D341Med (cell line): ENCODE data around the gene SKIDA1.

ENCODE experiments used
- DNase-seq: peaks from one replicate; pipeline ENCODE4 v3.0.0; 2012; ENCODE audit warnings: low spot score

The SKIDA1 gene

DNA sequence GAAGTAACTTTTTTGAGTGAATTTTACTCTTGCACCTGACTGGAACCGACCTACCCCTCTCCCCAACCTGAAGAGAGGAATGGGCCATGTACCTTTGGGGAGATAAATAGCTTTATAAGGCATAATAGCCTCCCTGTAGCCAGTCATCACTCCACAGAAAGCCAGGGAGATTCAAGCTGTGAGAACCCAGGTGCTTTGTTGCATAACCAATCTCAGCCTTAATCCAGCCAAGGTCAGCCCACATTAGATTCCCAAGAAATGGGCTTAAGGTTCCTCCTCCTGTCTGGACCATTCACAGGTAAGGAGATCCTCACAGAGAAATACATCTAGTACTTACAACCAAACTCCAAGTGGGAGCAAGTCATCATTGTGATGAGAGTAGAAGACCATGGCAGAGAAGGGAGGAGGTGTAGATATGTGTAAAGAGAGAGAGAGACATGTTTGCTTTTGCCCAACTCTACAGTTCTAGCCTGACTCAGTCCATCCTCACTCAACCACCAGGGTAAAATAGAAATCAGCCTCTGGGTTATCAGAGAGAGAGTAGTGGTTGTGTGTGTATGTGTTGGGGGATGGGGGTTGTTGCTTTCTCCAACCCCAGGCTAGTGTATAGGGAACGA, 23.6 kb downstream of the SKIDA1 start:
- DNase-seq: no peak

DNA sequence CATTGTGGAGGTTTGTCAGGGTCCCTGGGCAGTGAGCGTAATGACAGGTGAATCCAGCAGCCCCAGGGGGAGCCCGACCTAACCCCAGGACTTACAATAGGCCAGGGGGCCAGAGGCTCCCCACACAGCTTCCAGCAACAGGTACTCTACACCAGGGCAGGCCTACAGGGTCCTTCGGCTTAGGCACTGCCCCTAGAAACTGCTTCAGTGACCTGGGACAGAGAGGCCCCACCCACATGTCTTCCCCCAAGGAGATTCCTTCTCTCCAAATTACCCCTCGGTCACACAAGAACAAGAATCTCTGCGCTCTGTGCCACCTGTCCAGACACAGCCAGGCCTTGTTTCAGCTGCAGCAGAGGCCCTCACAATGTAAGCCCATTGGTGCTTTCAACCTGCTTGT, 24.4 kb downstream of the SKIDA1 start:
- DNase-seq: no peak

DNA sequence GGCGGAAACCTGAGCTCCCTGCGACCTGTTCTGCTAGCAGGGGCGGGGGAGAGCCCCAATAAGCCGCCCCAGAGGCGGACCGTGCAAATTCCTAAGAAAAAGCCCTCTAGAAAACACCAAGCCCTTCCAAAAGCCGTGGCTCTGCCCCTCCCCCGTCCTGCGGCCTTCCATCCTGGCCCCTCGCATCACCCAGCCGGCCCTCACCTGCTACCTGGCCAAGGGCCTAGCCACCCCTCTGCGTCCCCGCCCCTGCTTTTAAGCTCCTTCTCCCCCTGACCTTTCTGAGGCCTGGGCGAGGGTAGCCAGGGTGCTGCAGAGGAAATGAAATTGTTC, 24.9 kb downstream of the SKIDA1 start:
- no peak for DNase-seq

DNA sequence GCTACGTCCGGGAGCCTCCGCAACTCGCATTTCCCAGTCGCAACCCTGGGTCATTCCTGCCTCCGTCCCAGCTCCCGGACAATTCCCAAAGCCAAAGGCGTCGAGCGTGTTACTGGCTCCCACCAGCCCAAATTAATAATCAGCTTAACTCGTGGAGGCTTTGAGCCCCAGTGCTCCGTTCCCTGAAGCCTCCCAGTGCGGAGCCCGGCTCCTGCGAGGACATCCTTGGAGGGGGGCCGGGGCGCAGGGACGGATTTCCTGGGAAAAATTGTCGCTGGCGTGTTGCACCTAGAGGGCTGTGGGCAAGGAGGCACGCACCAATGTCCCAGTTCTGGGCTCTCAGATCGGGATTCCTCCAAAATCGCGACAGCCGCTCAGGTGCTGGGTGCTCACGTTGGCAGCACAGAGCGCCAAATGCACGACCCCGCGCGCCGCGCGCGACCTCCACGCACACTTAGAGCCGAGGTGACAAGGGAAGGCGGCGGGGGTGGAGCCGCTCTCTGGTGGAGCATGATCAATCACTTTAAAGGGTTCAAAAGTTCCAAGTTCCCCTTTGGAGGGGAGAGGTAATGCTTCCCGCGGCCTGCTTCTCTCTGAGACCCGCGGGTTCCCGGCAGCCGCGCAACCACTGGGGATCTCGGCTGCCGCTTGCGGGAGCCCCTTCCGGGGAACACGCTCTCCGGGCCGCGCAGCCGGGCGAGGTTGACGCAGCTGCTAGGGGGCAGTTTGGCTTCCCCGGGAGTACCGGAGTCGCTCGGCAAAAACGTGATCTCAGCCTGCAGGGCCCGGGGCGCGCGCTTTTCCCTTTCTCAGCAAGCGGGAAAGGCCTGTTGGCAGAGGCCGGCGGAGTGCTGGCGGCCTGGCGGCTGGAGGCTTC, 25.5 kb downstream of the SKIDA1 start:
- DNase-seq: no peak

DNA sequence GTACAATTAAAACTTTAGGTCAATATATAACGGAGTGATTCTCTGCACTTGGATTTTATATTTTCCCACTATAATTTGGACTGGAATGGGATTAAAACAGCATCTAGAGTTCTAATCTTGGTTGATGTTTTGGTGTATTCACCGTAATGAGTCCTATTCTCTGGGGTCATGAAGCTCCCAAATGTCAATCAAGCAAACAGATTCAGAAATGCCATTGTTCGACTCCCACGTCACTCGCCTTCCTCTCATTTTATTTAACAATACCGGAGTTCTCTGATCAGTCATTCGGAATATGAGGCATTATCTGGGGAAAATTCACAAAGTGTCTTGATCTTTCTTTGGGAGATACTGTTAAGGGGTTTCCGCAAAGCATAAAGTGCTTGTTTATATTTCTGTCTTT, 26.5 kb downstream of the SKIDA1 start:
- no peak for DNase-seq

DNA sequence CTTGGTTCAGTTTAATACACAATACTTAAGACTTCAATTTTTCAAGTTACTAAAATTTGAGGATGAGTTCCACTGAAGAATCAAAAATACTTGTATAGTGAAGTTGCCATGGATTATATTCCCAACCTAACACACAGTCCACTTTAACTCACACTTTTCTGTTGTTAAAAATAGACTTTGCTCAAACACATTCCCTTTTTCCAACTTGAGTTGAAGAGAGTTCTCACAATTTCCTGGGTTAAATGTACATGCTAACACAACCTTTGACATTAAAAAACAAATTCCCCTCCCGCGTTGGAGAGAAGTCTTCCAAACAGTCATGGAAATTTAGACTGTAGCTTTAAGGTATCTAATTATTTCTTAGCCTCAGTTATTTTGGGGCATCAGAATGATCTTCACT, 27.1 kb downstream of the SKIDA1 start:
- DNase-seq: no peak

DNA sequence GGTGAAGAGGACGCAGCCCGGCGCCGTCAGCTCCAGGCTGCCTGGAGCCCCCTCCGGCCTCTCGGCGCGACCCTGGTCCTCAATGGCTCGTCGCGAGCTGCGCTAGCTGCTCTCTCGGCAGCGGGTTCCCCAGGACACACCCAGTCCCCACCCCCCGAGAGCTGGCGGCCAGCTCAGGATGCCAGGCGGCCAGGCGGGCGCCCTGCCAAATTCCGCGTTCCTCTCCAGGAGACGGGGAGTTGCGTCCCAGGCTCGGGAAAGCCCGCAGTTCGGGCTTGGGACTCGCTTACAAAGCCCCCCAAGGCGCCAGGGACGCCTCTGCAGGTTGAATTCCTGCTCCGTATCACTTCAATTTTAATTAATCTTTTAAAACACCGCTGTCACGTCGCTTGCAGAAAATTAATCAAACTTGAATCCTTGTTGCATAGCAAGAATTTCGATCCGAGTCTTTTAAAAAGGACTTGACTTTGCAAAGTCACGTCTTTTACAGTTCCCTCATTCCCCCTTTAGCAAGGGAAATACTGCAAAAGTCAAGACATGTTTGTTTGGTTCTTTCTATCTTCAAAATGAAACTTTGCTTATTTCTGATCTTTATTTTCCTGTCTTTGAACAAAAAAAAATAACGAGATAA, 28.2 kb downstream of the SKIDA1 start:
- DNase-seq: peak; percentile 95

DNA sequence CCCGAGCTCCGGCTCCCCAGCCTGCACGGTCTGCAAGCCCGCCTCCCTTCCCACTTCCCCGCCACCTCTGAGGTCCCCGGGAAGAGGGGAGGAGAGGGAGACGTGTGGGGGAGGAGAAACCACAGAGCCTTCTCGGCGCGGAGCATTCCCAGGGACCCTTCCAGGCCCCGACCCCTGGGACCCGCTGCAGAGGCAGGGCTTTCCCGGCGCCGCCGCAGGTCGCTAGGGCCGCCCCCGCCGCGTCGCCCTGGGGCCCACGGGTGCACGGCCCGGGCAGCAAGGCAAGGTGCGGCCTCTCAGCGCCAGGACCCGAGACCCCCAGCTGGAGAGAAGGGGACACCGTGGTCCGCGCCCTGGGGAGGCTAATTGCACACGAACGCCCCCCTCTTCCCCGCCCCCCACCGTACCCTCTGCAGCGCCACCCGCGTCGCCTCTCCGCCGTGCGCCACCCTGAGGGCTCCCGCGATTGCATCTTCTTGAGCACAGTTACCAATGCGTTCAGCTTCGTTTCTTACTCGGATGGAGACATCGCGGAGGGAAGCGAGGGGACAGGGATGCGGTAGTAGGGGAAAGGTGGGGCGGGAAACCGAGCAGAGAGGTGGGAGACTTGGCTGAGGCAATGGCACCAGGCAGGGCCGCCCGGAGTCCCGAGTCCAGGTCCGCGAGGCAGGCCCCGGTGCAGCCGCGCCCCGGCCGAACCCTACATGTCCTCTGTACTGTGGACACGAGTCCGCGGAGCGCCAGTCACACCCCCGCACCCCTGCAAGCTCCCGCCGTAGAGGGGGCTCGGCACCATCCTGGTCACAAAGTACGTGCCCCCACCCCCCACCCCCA, 28.9 kb downstream of the SKIDA1 start:
- peak; percentile 81 for DNase-seq

DNA sequence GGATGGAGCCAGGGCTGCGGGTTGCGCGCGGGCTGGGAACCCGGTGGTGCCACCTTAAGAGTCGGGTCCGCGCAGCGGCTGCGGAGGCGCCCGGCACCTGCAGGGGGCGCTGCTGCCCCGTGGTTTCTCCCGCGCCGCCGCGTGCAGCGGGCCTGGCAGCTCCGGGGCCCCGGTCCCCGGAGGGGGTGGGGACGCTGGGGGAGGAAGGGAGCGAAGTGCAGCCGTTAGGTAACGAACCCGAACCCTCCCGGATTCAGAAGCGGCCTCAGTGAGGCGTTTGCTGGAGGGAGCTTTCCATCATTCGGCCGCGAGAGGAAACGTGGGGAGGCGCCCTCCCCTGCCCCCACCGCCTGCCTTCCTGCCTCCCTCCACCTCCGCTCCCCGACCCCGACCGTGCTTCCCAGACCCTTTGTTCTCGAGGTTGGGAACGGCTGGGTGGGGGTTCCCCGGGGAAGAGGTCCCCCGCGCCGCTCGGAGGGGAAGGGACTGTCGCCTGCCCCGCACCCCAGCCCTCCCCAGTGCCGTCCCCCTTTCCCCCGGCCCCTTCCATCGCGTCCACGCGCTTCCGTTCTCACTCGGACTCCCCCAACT, 29.6 kb downstream of the SKIDA1 start:
- peak; percentile 98 for DNase-seq

DNA sequence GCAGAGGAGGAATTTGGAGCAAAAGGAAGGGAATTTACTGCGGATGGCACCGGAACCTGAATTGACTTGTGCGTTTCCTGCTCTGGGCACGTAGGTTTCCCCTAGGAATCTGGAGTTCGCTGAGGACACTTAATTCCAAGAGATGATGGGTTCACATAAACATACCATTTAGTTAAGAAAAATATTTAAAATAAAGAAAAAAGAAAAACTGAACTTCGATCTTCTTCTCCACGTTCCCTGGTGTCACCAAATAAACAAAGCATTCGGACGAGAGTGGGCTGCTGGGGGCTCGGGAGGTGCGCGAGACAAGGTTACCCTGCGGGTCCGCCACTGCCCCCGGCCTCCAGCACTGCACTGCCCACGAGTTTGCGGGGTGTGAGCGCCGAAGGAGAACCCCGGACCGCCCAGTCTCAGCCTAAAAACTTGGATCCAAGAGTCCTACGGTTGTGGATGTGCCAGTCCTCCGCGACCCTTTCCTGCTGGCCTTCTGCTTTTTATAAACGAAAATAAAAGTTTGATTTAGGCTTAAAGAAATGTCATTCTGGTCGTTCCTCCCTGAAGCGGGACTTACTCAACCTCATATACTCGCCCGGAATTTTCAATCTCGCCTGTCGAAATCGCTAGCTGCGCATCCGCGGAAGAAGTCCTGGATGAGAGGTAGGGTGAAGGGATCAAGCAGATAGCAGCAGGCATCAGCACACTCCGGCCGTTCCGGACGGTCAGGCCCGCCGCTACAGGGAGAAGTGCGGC, 30.3 kb downstream of the SKIDA1 start:
- DNase-seq: peak; percentile 44

DNA sequence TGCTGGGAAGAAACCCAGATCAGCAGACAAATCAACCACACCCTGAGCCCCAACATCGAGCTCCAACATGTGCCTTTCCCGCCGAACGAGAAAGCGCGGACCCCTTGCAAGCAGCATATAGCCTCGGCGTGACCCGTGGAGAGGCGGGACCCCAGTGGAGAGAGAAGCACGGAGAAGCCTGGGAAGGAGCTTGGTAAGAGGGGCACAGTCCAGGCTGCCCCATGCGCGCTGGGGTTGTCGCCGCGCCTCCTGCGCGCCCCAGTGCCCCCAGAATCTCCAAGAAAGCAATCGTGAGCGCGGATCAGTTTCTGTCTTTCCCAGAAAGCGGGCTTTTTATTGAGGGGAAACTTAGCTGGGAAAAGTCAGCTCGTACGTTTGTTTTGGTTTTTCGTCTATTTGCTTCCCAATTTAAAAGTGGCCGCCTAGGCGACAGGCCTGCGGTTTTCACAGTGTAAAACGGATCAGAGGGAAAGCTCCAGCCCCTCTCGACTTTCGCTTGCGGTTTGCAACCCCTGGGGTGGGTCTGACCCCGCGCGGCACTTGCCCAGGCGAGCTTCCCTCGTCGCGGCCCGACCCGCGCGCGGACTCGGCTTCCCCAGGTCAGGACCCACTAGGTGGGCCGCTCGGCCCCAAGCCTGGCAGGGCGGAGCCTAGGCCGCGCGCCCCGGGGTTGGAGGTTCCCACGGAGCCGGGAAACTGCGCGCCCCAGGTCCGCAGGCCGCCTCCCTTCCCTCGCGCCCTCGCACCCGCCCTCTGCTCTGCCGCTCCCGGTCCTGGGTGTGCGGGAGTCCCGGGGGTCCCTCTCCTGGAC, 31.1 kb downstream of the SKIDA1 start:
- DNase-seq: no peak

DNA sequence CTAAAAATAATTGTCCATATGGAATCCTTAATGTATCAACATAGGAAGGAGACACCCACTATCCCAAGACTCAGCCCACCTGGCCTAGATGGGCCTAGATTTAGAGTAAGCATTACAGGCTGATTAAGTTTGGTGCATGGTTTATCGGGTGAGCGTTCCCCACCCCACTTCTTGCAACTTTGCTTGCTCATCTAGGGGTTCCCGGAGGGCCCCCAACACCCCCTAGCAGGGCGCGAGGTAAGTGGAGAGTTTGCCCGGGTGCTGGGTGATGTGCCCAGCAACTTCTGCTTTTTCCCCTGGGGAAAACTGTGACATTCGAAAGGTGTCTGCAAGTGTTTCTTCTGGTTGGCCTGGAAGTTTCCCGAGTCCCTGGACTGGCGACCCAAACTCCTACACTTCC, 31.7 kb downstream of the SKIDA1 start:
- DNase-seq: no peak

DNA sequence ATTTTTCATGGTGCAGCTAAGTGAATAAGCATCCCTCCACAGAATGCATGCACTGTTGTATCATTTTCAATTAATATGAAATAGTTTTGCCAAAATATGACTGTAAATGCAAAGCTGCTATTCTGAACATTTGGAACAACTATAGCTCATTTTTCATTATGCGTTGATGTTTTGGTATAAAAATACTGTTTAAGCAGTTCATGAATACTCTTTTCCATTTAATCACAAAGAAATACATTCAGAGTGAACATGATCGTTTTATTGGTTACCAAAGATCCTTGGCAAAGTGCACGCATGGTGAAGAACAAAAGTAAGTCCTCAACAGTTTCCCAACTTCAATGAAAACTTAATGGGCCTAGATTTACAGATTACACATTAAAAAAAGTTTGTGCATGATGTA, 33.1 kb downstream of the SKIDA1 start:
- no peak for DNase-seq

DNA sequence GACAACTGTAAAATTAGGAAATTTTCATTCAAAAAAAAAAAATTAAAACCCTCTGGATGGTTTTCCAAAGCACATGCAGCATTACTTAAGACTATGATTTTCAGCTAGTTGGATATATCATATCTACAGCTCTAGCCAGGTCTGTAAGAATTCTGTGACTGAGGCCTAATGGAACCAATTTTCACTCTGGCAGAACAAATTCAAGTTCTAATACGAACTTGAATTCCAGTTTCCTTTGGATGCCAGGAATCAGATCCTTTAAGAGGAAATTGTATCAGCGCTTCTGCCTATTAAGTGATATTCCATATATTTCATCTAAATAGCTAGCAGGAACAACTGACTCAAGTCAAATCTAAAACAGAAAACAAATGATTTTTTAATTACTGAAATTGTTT, 34.8 kb downstream of the SKIDA1 start:
- DNase-seq: no peak

DNA sequence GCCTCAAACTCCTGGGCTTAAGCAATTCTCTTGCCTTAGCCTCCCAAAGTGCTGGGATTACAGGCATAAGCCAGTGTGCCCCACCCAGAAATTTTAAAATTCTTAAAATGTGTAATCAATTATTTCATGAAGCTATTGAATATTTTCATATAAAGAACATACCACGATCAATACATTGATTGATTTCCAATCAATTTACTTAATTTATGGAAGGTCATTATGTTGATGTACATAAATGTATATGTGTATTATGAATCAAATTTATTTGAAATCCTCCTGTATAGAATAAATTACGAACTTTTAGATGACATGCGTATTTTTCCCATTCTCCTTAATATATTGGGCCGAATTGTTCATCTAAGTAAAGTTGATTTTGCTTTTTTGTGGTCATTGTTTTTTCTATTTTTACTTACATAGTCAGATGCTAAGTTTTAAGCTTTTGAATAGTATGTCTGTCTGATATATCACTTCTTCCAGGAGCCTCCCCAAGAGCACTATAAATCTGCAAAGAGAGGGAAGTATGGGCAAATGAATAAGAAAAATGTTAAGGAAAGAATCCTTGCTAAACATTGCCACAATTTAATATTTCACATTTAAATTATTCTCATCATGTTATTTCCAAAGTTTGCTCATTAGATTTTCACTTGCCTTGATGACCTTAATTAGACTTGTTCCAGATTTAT, 35.3 kb downstream of the SKIDA1 start:
- DNase-seq: no peak

DNA sequence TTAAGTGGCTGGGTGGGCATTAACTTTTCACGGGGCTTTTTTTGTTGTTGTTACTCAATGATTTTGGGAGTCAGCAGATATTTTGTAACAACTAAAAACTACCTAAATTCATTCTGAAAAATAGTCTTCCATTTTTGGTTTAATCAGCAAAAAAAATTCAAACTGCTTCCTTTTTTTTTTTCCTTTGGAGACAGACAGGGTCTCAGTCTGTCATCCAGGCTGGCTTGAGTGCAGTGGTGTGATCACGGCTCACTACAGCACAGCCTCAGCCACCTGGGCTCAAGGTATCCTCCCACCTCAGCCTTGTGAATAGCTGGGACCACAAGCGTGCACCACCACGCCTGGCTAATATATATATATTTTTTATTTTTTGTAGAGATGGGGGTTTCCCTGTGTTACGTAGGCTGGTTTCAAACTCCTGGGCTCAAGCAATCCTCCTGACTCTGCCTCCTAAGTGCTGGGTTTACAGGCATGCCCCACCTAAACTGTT, 36.5 kb downstream of the SKIDA1 start:
- no peak for DNase-seq

DNA sequence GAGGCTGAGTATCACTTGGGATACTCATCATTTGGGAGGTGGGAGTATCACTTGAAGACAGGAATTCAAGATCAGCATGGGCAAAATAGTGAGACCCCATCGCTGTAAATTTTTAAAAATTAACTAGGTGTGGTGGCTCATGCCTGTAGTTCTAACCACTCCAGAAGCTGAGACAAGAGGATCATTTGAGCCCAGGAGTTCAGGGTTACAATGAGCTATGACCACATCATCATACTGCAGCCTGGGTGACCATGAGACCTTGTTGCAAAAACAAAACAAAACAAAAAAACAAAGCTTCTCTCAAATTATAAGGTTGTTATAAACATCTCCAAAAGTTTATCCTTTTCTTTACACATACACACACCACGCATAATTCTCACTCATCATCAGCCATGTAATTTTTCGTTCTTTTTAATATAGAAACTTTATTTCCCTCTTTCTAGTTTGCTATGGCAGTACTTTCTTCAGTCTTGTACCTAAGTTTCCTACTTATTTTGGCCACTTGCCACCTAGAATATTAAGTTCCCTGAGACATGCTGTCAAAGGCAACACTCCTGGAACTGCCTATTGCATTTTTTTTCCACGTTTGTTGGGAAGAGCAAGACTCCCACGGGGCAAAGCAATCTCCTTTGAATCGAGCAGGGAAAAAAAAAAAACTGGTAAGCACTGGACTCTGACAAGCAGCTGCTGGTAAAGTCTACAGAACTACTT, 37.1 kb downstream of the SKIDA1 start:
- DNase-seq: no peak

DNA sequence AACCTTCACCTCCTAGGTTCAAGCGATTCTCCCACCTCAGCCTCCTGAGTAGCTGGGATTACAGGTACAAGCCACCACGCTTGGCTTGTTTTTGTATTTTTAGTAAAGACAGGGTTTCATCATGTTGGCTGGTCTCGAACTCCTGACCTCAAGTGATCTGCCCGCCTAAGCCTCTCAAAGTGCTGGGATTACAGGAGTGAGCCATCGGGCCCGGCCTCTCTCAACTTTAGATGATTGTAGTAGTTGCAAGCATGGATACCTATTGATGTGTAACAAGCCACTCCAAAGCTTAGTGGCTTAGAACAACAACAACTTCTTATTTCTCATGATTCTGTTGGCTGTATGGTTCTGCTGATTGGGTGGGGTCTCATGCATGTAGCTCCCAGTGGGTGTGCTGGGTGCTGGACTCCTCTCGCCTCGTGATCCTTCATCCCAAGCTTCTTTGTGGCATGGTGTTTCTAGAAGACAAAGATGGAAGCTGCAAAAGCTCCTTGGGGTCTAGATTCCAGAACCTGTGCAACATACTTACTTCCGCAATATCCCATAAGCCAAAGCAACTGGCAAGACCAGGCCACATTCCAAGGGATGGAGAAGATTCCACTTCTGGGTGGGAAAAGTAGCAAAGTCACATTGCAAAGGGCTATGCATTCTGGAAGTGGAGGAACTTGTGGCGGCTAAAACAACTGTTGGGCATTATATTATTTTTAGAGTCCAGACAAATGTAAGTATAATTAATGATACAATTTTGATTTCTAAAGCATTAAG, 37.9 kb downstream of the SKIDA1 start:
- DNase-seq: no peak
